HFFc6 (cell line): ENCODE data around the gene EPHB1. TPM values are rescaled to one million over a fixed set of nuclear protein-coding genes. Genes with fewer than 3 reads are reported as not detected.

ENCODE experiments used
- DNase-seq: peaks from one replicate; pipeline ENCODE4 v3.0.0-alpha.2; 2018
- H3K27ac Mint-ChIP-seq: 2 replicates; pipeline ENCODE4 v1.8.0; 2020; ENCODE audit warnings: mild to moderate bottlenecking, mixed read lengths
- H3K27me3 Mint-ChIP-seq: 2 replicates; pipeline ENCODE4 v1.8.0; 2021; ENCODE audit warnings: mild to moderate bottlenecking, moderate library complexity, mixed read lengths; ENCODE audit not compliant: insufficient read depth
- H3K36me3 Mint-ChIP-seq: 2 replicates; pipeline ENCODE4 v1.8.0; 2021; ENCODE audit warnings: low read depth, mixed read lengths
- H3K4me1 Mint-ChIP-seq: 2 replicates; pipeline ENCODE4 v1.8.0; 2020; ENCODE audit warnings: low read depth, mixed read lengths
- H3K4me3 Mint-ChIP-seq: 2 replicates; pipeline ENCODE4 v1.8.0; 2020; ENCODE audit warnings: mild to moderate bottlenecking, moderate library complexity, mixed read lengths
- H3K9me3 Mint-ChIP-seq: 2 replicates; pipeline ENCODE4 v1.8.0; 2020; ENCODE audit warnings: mild to moderate bottlenecking, mixed read lengths
- total RNA-seq, 6 experiments: library from RNA; stranded (reverse); fragmentation: NEBNext Ultra II Directional; extraction: Animal tissue kit (Norgen Biotek cat#: 25700); gene quantifications; 2 replicates in 1 of 6; 3 replicates in 5 of 6; pipeline ENCODE4 v1.2.3, GENCODE V29; 2021
- TF ChIP-seq, protein P1 (sequence below): fragments of 200-600 bp; sonication (generic); IDR thresholded peaks from 2 replicates; pipeline ENCODE4 v1.5.0; 2021; ENCODE audit warnings: antibody characterized with exemption, mild to moderate bottlenecking

Gene EPHB1
- total RNA-seq, 6 experiments from 2014 or later = 0.88 to 2.6 (median 1.0) TPM

DNA sequence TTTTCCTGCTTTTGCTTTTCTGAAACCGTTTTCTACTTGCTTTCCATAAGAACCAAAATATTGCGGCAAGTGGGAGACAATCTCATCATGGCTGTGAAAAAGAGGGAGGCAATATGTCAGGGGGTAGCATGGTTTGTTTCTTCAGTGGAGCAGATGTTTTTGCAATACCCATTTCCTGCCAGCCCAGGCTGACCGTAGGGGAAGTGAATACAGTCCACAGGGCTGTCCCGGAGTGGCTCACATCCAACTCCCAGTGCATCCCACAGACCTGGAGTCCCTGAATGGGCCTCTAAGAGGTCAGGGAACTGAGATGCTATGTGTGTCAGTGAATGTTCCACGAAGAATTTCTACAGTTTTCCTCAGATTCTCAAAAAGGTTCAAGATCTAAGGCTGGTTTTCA is 69.6 kb downstream of the EPHB1 start:
- Mint-ChIP-seq H3K27me3 (peaks cover 7% of the 10 kb centered on the region), H3K4me1 (no peaks in the 10 kb centered on the region)

GRCh38 chr3:134867277-134867676 is 72.2 kb downstream of the EPHB1 start:
- no peak overlapping the region for H3K27ac Mint-ChIP-seq
- no peaks in the 10 kb centered on the region for H3K36me3 Mint-ChIP-seq
- no peaks in the 10 kb centered on the region for H3K9me3 Mint-ChIP-seq
- TF ChIP-seq, protein P1, sequence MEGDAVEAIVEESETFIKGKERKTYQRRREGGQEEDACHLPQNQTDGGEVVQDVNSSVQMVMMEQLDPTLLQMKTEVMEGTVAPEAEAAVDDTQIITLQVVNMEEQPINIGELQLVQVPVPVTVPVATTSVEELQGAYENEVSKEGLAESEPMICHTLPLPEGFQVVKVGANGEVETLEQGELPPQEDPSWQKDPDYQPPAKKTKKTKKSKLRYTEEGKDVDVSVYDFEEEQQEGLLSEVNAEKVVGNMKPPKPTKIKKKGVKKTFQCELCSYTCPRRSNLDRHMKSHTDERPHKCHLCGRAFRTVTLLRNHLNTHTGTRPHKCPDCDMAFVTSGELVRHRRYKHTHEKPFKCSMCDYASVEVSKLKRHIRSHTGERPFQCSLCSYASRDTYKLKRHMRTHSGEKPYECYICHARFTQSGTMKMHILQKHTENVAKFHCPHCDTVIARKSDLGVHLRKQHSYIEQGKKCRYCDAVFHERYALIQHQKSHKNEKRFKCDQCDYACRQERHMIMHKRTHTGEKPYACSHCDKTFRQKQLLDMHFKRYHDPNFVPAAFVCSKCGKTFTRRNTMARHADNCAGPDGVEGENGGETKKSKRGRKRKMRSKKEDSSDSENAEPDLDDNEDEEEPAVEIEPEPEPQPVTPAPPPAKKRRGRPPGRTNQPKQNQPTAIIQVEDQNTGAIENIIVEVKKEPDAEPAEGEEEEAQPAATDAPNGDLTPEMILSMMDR = no peak
- H3K4me1 Mint-ChIP-seq = no peaks in the 10 kb centered on the region
- peaks cover 9% of the 10 kb centered on the region for H3K27me3 Mint-ChIP-seq
- no peak for DNase-seq
- no peak overlapping the region for H3K4me3 Mint-ChIP-seq

More for the DNA sequence above, 69.6 kb downstream of the EPHB1 start:
- H3K4me3 Mint-ChIP-seq = no peak overlapping the region
- DNase-seq = no peak
- H3K27ac Mint-ChIP-seq = no peak overlapping the region
- no peaks in the 10 kb centered on the region for H3K9me3 Mint-ChIP-seq
- H3K36me3 Mint-ChIP-seq = no peaks in the 10 kb centered on the region
- TF ChIP-seq, protein P1 = no peak

DNA sequence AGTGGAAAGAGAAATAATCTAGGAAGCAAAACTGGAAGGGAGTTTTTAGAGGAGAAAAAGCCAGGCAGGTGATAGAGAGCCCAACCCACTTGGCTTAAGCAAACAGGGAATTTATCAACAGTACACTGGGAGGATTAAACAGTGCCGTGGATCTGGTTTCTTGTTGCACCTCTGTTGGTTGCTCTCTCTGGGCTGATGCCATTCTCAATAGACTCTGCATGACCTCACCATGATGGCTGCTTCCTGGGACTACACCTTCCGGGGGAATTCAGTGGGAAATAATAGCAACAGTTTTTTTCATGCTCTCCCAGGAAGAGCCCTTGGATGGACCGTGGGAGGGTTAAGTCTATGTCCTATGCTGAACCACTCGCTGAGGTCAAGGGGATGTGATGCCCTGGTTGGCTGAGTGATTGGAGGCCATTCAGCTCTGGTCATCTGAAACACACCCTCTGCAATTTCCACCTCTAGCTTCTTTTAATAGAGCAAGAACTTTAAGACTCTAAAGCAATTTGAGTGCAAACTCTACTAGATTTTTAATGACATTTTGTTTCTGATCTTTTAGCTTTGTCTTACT is 74.2 kb downstream of the EPHB1 start:
- no peaks in the 10 kb centered on the region for H3K36me3 Mint-ChIP-seq
- H3K27me3 Mint-ChIP-seq = peaks cover 6% of the 10 kb centered on the region
- TF ChIP-seq, protein P1 = no peak
- no peaks in the 10 kb centered on the region for H3K4me1 Mint-ChIP-seq
- no peak overlapping the region for H3K27ac Mint-ChIP-seq
- no peak overlapping the region for H3K4me3 Mint-ChIP-seq
- H3K9me3 Mint-ChIP-seq = no peaks in the 10 kb centered on the region
- no peak for DNase-seq

- TF ChIP-seq, protein P1 = no peak
- peaks cover 9% of the 10 kb centered on the region for H3K27me3 Mint-ChIP-seq
- no peaks in the 10 kb centered on the region for H3K36me3 Mint-ChIP-seq
- no peak for DNase-seq
- no peak overlapping the region for H3K4me3 Mint-ChIP-seq
- no peaks in the 10 kb centered on the region for H3K4me1 Mint-ChIP-seq
- no peak overlapping the region for H3K27ac Mint-ChIP-seq
- H3K9me3 Mint-ChIP-seq = no peaks in the 10 kb centered on the region
Observed at GRCh38 chr3:134871818-134872217, 76.8 kb downstream of the EPHB1 start.

GRCh38 chr3:134872440-134873388 is 77.7 kb downstream of the EPHB1 start:
- Mint-ChIP-seq H3K27me3 (peaks cover 5% of the 10 kb centered on the region), H3K36me3 (no peaks in the 10 kb centered on the region), H3K27ac (no peak overlapping the region), H3K4me3 (no peak overlapping the region), H3K4me1 (no peaks in the 10 kb centered on the region), H3K9me3 (no peaks in the 10 kb centered on the region)
- TF ChIP-seq, protein P1 = no peak
- DNase-seq = no peak
